Astrocyte (in vitro differentiated cells and primary cell): ENCODE data around the gene SLCO3A1. TPM values are rescaled to one million over a fixed set of nuclear protein-coding genes. Genes with fewer than 3 reads are reported as not detected.

Experiments
- DNase-seq: peaks from one replicate; pipeline ENCODE4 v3.0.0-alpha.2; 2010; ENCODE audit warnings: low read depth
- FAIRE-seq: peaks from 2 replicates; lab custom pipeline; 2011; peaks lifted over from hg19 to GRCh38; lab: Jason Lieb, UNC
- H2AFZ ChIP-seq: 2 replicates; pipeline ENCODE4 v1.6.0; 2012; ENCODE audit warnings: low read depth, low read length, inconsistent platforms
- H3K27ac ChIP-seq: 2 replicates; pipeline ENCODE4 v1.5.1; 2011; ENCODE audit warnings: low read depth, low read length, inconsistent platforms
- H3K27me3 ChIP-seq: 2 replicates; pipeline ENCODE4 v1.6.0; 2011; ENCODE audit warnings: low read length, inconsistent platforms; ENCODE audit not compliant: insufficient read depth
- H3K36me3 ChIP-seq: 2 replicates; pipeline ENCODE4 v1.5.1; 2011; ENCODE audit warnings: low read length, inconsistent platforms; ENCODE audit not compliant: insufficient read depth
- H3K4me1 ChIP-seq: 2 replicates; pipeline ENCODE4 v1.5.1; 2011; ENCODE audit warnings: low read length, inconsistent platforms; ENCODE audit not compliant: insufficient read depth
- H3K4me2 ChIP-seq: 2 replicates; pipeline ENCODE4 v1.6.0; 2012; ENCODE audit warnings: low read length, inconsistent platforms
- H3K4me3 ChIP-seq: 2 replicates; pipeline ENCODE4 v1.5.1; 2011; ENCODE audit warnings: low read depth, mild to moderate bottlenecking, low read length, inconsistent platforms; ENCODE audit not compliant: insufficient read depth
- H3K79me2 ChIP-seq: 2 replicates; pipeline ENCODE4 v1.6.0; 2012; ENCODE audit warnings: mild to moderate bottlenecking, low read length, inconsistent platforms; ENCODE audit not compliant: insufficient read depth
- H3K9ac ChIP-seq: 2 replicates; pipeline ENCODE4 v1.6.0; 2012; ENCODE audit warnings: mild to moderate bottlenecking, low read length, inconsistent platforms
- H3K9me3 ChIP-seq: 2 replicates; pipeline ENCODE4 v1.5.1; 2012; ENCODE audit warnings: low read depth, mild to moderate bottlenecking, low read length, inconsistent platforms; ENCODE audit not compliant: insufficient read depth
- H4K20me1 ChIP-seq: 2 replicates; pipeline ENCODE4 v1.6.0; 2012; ENCODE audit warnings: low read length, inconsistent platforms; ENCODE audit not compliant: insufficient read depth
- H3K27ac Mint-ChIP-seq: one replicate; pipeline ENCODE4 v1.8.0; 2021; ENCODE audit warnings: mild to moderate bottlenecking, mixed read lengths; ENCODE audit not compliant: unreplicated experiment
- H3K27me3 Mint-ChIP-seq: one replicate; pipeline ENCODE4 v1.8.0; 2021; ENCODE audit warnings: low read depth, mixed read lengths; ENCODE audit not compliant: unreplicated experiment
- H3K36me3 Mint-ChIP-seq: one replicate; pipeline ENCODE4 v1.8.0; 2021; ENCODE audit warnings: low read depth, mixed read lengths; ENCODE audit not compliant: unreplicated experiment
- H3K4me1 Mint-ChIP-seq: one replicate; pipeline ENCODE4 v1.8.0; 2021; ENCODE audit warnings: low read depth, mixed read lengths; ENCODE audit not compliant: unreplicated experiment
- H3K4me3 Mint-ChIP-seq: one replicate; pipeline ENCODE4 v1.8.0; 2021; ENCODE audit warnings: mild to moderate bottlenecking, moderate library complexity, mixed read lengths; ENCODE audit not compliant: unreplicated experiment
- H3K9me3 Mint-ChIP-seq: one replicate; pipeline ENCODE4 v1.8.0; 2021; ENCODE audit warnings: mild to moderate bottlenecking, mixed read lengths; ENCODE audit not compliant: unreplicated experiment
- EZH2 ChIP-seq: IDR thresholded peaks from 2 replicates; pipeline ENCODE4 v1.6.1; 2012; ENCODE audit warnings: mild to moderate bottlenecking, low read length, inconsistent platforms; ENCODE audit not compliant: insufficient read depth
- total RNA-seq: library from RNA; stranded (reverse); gene quantifications from 2 replicates; pipeline ENCODE4 v1.2.1, GENCODE V29; 2021
- TF ChIP-seq, protein P1 (sequence below): IDR thresholded peaks from 2 replicates; pipeline ENCODE4 v1.5.1; 2011; ENCODE audit warnings: low read depth, mild to moderate bottlenecking, inconsistent platforms, low read length, moderate library complexity; ENCODE audit not compliant: insufficient read depth

SLCO3A1 gene
- total RNA-seq, 1 donor from 2014 or later = 9.4 TPM

- Histone ChIP-seq H3K27ac (no peak overlapping the region), H3K36me3 (no peaks in the 10 kb centered on the region), H3K9ac (no peak overlapping the region), H3K4me3 (no peak overlapping the region), H3K4me2 (no peak overlapping the region), H4K20me1 (no peaks in the 10 kb centered on the region), H3K79me2 (no peaks in the 10 kb centered on the region), H3K27me3 (no peaks in the 10 kb centered on the region), H2AFZ (no peak overlapping the region), H3K9me3 (no peaks in the 10 kb centered on the region), H3K4me1 (peaks cover 6% of the 10 kb centered on the region)
- H3K36me3 Mint-ChIP-seq = no peaks in the 10 kb centered on the region
- no peak overlapping the region for H3K27ac Mint-ChIP-seq
- peaks cover 10% of the 10 kb centered on the region for H3K4me1 Mint-ChIP-seq
- no peaks in the 10 kb centered on the region for H3K9me3 Mint-ChIP-seq
- no peak overlapping the region for H3K4me3 Mint-ChIP-seq
- TF ChIP-seq, protein P1, sequence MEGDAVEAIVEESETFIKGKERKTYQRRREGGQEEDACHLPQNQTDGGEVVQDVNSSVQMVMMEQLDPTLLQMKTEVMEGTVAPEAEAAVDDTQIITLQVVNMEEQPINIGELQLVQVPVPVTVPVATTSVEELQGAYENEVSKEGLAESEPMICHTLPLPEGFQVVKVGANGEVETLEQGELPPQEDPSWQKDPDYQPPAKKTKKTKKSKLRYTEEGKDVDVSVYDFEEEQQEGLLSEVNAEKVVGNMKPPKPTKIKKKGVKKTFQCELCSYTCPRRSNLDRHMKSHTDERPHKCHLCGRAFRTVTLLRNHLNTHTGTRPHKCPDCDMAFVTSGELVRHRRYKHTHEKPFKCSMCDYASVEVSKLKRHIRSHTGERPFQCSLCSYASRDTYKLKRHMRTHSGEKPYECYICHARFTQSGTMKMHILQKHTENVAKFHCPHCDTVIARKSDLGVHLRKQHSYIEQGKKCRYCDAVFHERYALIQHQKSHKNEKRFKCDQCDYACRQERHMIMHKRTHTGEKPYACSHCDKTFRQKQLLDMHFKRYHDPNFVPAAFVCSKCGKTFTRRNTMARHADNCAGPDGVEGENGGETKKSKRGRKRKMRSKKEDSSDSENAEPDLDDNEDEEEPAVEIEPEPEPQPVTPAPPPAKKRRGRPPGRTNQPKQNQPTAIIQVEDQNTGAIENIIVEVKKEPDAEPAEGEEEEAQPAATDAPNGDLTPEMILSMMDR = no peak
- no peak for TF ChIP-seq EZH2
- no peaks in the 10 kb centered on the region for H3K27me3 Mint-ChIP-seq
- FAIRE-seq (no peak), DNase-seq (no peak)
Observed at GRCh38 chr15:92075764-92076163, 222.3 kb downstream of the SLCO3A1 start.

- H3K9me3 Mint-ChIP-seq = no peaks in the 10 kb centered on the region
- FAIRE-seq = no peak
Observed at GRCh38 chr15:92076541-92076940, 223.0 kb downstream of the SLCO3A1 start.

More at GRCh38 chr15:92076541-92076940, 223.0 kb downstream of the SLCO3A1 start:
- Mint-ChIP-seq H3K27me3 (no peaks in the 10 kb centered on the region), H3K36me3 (no peaks in the 10 kb centered on the region), H3K27ac (no peak overlapping the region), H3K4me3 (no peak overlapping the region), H3K4me1 (peaks cover 10% of the 10 kb centered on the region)
- Histone ChIP-seq H3K27ac (no peak overlapping the region), H3K4me3 (no peak overlapping the region), H4K20me1 (no peaks in the 10 kb centered on the region), H3K9ac (no peak overlapping the region), H3K36me3 (no peaks in the 10 kb centered on the region), H3K27me3 (no peaks in the 10 kb centered on the region), H3K9me3 (no peaks in the 10 kb centered on the region), H3K4me2 (no peak overlapping the region), H3K4me1 (peaks cover 6% of the 10 kb centered on the region), H2AFZ (no peak overlapping the region), H3K79me2 (no peaks in the 10 kb centered on the region)
- TF ChIP-seq, protein P1 = no peak
- TF ChIP-seq EZH2 = no peak
- DNase-seq = no peak
